Caco-2 (cell line): Measurements from ENCODE around the gene ITPR3. TPM values are rescaled to one million over a fixed set of nuclear protein-coding genes. Genes with fewer than 3 reads are reported as not detected.
A peak's percentile ranks its signal among the peaks of the same experiment; 100 is the strongest.

Experiments
- BruUV-seq: library from RNA; stranded (reverse); fragments of 400-500 nt; replicated peaks from 2 replicates; lab custom pipeline; 2021; lab: Mats Ljungman, UMichigan
- CTCF ChIA-PET: fragments of 300-600 bp; sonication (Branson Sonifier 250); formaldehyde crosslinking; loops from one replicate; lab custom pipeline; 2022; ENCODE audit warnings: antibody characterized with exemption; lab: Charles Lee
- POLR2A ChIA-PET: fragments of 300-600 bp; sonication (Branson Sonifier 250); formaldehyde crosslinking; loops from one replicate; lab custom pipeline; 2022; ENCODE audit warnings: antibody characterized with exemption; lab: Charles Lee
- DNase-seq, 2 experiments: peaks; one replicate each; pipeline versions ENCODE4 v3.0.0 to v3.0.0-alpha.2; 2020 to 2022
- H3K27me3 ChIP-seq: replicated peaks from 2 replicates; pipeline ENCODE4 v1.6.0; 2011; ENCODE audit warnings: low read length; ENCODE audit not compliant: control insufficient read depth, insufficient read depth
- H3K36me3 ChIP-seq: 2 replicates; pipeline ENCODE4 v1.5.1; 2011; ENCODE audit warnings: low read length; ENCODE audit not compliant: control insufficient read depth, insufficient read depth
- H3K4me1 ChIP-seq: fragments of 250-450 bp; sonication (Bioruptor Pico); 2 replicates; pipeline ENCODE4 v1.5.1; 2020; ENCODE audit warnings: mild to moderate bottlenecking
- H3K4me3 ChIP-seq: 2 replicates; pipeline ENCODE4 v1.5.1; 2011; ENCODE audit warnings: low read depth, mild to moderate bottlenecking, control low read depth, low read length
- H3K9me3 ChIP-seq: fragments of 250-450 bp; sonication (Bioruptor Pico); 2 replicates; pipeline ENCODE4 v1.5.1; 2020; ENCODE audit warnings: mild to moderate bottlenecking, moderate library complexity
- H3K27ac Mint-ChIP-seq: one replicate; pipeline ENCODE4 v1.8.0; 2022; ENCODE audit warnings: mixed read lengths; ENCODE audit not compliant: unreplicated experiment
- H3K27me3 Mint-ChIP-seq: one replicate; pipeline ENCODE4 v1.8.0; 2022; ENCODE audit warnings: mixed read lengths; ENCODE audit not compliant: insufficient read depth, unreplicated experiment
- H3K36me3 Mint-ChIP-seq: one replicate; pipeline ENCODE4 v1.8.0; 2022; ENCODE audit warnings: mild to moderate bottlenecking, mixed read lengths; ENCODE audit not compliant: insufficient read depth, unreplicated experiment
- H3K4me1 Mint-ChIP-seq: one replicate; pipeline ENCODE4 v1.8.0; 2022; ENCODE audit warnings: low read depth, mixed read lengths; ENCODE audit not compliant: unreplicated experiment
- H3K4me3 Mint-ChIP-seq: one replicate; pipeline ENCODE4 v1.8.0; 2022; ENCODE audit warnings: mild to moderate bottlenecking, moderate library complexity, mixed read lengths; ENCODE audit not compliant: unreplicated experiment
- H3K9me3 Mint-ChIP-seq: one replicate; pipeline ENCODE4 v1.8.0; 2022; ENCODE audit warnings: mixed read lengths; ENCODE audit not compliant: unreplicated experiment
- intact Hi-C: fragments of 100-400 bp; cut with micrococcal nuclease; formaldehyde crosslinking; loops from one replicate; pipeline ENCODE4 v1.10.0; 2022; ENCODE audit not compliant: unreplicated experiment
- total RNA-seq: library from RNA; stranded (reverse); gene quantifications from 2 replicates; pipeline ENCODE4 v1.2.3, GENCODE V29; 2022
- TF ChIP-seq, protein P1 (sequence below), 2 experiments: fragments of 200-600 bp in 1 of 2; IDR thresholded peaks; 1 replicate in 1 of 2; 2 replicates in 1 of 2; pipeline versions ENCODE4 v1.5.1 to v1.8.0; 2011 to 2022; ENCODE audit warnings: antibody characterized with exemption in 1 of 2, control low read depth in 1 of 2, inconsistent platforms in 1 of 2, low read depth in 1 of 2, low read length in 1 of 2, mild to moderate bottlenecking in 1 of 2, moderate library complexity in 1 of 2; ENCODE audit not compliant: insufficient read depth in 1 of 2, severe bottlenecking in 1 of 2, unreplicated experiment in 1 of 2

ITPR3 gene
- total RNA-seq, 1 experiment from 2014 or later, result 42.1 TPM

DNA sequence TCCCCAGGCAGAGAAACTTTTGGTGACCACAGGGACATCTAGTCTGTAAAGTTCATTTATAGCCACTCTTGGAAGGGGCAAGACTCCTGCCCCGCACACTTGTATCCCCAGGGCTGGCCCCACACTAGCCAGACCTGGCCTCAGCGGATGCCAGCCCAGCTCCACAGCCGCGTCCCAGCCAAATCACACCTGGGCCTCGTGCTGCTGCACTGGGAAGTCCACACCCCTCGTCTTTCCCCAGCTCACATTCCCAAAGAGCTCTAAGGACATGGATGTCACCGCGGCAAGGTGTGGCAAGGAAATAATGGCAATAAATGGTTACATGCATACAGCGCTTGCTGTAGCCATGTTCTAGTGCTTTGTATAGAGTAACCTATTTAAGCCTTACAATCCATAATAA is 117.0 kb downstream of the ITPR3 start:
- ChIA-PET CTCF (interaction anchor here (1.4 to 2.7 kb wide), 2 partner anchors 24 to 27 kb away, joined by 4 to 9 read pairs; partner anchors contain the start of gene UQCC2), POLR2A (no interaction called here)
- H3K4me1 Mint-ChIP-seq, result no peaks in the 10 kb centered on the region

DNA sequence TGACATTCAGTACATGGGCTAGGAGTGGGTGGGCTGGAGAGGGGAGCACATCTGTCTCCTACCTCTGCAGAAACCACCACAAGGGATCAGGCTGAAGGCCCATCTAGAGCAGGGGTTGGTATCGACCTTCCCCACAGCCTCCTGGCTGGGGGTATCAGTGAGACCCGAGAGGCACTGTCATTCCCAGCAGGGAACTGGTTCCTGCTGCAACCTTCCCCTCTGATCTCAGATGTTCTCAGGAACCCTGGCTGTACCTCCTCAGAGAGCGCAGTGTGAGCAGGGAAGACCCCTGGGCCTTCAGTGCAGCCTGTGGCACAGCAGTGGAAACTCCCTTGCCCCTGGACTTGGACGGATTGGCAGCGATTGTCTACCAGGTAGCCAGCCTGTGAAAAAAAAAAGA is 117.8 kb downstream of the ITPR3 start:
- BruUV-seq, result no TSS peak
- H3K4me1 ChIP-seq, result peaks cover 4% of the 10 kb centered on the region
- H3K27me3 ChIP-seq, result no peaks in the 10 kb centered on the region
- TF ChIP-seq, protein P1, sequence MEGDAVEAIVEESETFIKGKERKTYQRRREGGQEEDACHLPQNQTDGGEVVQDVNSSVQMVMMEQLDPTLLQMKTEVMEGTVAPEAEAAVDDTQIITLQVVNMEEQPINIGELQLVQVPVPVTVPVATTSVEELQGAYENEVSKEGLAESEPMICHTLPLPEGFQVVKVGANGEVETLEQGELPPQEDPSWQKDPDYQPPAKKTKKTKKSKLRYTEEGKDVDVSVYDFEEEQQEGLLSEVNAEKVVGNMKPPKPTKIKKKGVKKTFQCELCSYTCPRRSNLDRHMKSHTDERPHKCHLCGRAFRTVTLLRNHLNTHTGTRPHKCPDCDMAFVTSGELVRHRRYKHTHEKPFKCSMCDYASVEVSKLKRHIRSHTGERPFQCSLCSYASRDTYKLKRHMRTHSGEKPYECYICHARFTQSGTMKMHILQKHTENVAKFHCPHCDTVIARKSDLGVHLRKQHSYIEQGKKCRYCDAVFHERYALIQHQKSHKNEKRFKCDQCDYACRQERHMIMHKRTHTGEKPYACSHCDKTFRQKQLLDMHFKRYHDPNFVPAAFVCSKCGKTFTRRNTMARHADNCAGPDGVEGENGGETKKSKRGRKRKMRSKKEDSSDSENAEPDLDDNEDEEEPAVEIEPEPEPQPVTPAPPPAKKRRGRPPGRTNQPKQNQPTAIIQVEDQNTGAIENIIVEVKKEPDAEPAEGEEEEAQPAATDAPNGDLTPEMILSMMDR (IDR thresholded peaks at IDR 0.05; ENCODE audit: insufficient read depth in 1 of 2, low read depth in 1 of 2, low read length in 1 of 2, severe bottlenecking in 1 of 2, unreplicated experiment in 1 of 2), result no peak
- no peaks in the 10 kb centered on the region for H3K4me1 Mint-ChIP-seq
- no peaks in the 10 kb centered on the region for H3K27me3 Mint-ChIP-seq
- no peaks in the 10 kb centered on the region for H3K36me3 Mint-ChIP-seq
- no peak for DNase-seq
- ChIA-PET POLR2A (no interaction called here), CTCF (interaction anchor here (0.6 to 2.7 kb wide), 3 partner anchors 18 to 27 kb away, joined by 4 to 9 read pairs (median 4); partner anchors contain the start of gene UQCC2)
- no peak overlapping the region for H3K4me3 Mint-ChIP-seq
- no peak overlapping the region for H3K4me3 ChIP-seq
- H3K9me3 ChIP-seq, result no peaks in the 10 kb centered on the region
- no peaks in the 10 kb centered on the region for H3K9me3 Mint-ChIP-seq
- intact Hi-C loops, result no loop called here
- no peaks in the 10 kb centered on the region for H3K36me3 ChIP-seq
- H3K27ac Mint-ChIP-seq, result no peak overlapping the region

More for the DNA sequence above, 117.0 kb downstream of the ITPR3 start:
- no peak overlapping the region for H3K4me3 ChIP-seq
- BruUV-seq, result no TSS peak
- no peaks in the 10 kb centered on the region for H3K36me3 Mint-ChIP-seq
- H3K27me3 ChIP-seq, result no peaks in the 10 kb centered on the region
- intact Hi-C loops, result no loop called here
- no peak for DNase-seq
- H3K9me3 Mint-ChIP-seq, result no peaks in the 10 kb centered on the region
- H3K27me3 Mint-ChIP-seq, result no peaks in the 10 kb centered on the region
- no peaks in the 10 kb centered on the region for H3K36me3 ChIP-seq
- no peak overlapping the region for H3K4me3 Mint-ChIP-seq
- 0 out of 2 replicates have a peak, but pooled peaks cover 2% of the 10 kb centered on the region for H3K4me1 ChIP-seq
- no peaks in the 10 kb centered on the region for H3K9me3 ChIP-seq
- no peak overlapping the region for H3K27ac Mint-ChIP-seq
- TF ChIP-seq, protein P1 (IDR thresholded peaks at IDR 0.05; ENCODE audit: insufficient read depth in 1 of 2, low read depth in 1 of 2, low read length in 1 of 2, severe bottlenecking in 1 of 2, unreplicated experiment in 1 of 2), result no peak

DNA sequence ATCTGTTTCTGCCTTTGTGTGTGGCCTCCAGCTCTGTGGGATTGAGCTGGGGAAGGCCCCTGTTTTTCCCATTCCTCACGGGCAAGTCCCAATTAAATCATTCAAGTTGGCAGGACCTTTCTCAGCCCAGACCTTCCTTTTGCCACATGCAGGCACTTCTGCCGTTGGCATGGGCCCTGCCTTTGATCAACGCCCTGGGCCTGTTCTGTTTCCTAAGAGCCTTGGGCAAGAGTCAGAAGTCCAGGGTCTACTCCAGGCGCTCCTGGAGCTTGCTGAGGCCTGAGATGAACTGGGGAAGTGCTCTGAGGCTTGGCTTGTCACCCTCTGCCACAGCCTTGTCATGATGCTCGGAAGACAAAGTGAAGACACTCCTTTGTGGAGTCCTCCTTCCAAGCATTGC is 118.4 kb downstream of the ITPR3 start:
- H3K36me3 ChIP-seq, result no peaks in the 10 kb centered on the region
- Mint-ChIP-seq H3K4me1 (no peaks in the 10 kb centered on the region), H3K9me3 (no peaks in the 10 kb centered on the region), H3K36me3 (no peaks in the 10 kb centered on the region), H3K4me3 (no peak overlapping the region), H3K27me3 (no peaks in the 10 kb centered on the region), H3K27ac (peak overlapping the region; percentile 42)
- no peaks in the 10 kb centered on the region for H3K9me3 ChIP-seq
- intact Hi-C loops, result no loop called here
- no peaks in the 10 kb centered on the region for H3K27me3 ChIP-seq
- TF ChIP-seq, protein P1 (IDR thresholded peaks at IDR 0.05; ENCODE audit: insufficient read depth in 1 of 2, low read depth in 1 of 2, low read length in 1 of 2, severe bottlenecking in 1 of 2, unreplicated experiment in 1 of 2), result no peak
- no TSS peak for BruUV-seq
- no peak overlapping the region for H3K4me3 ChIP-seq
- peaks cover 8% of the 10 kb centered on the region for H3K4me1 ChIP-seq
- ChIA-PET CTCF (interaction anchor here (2.7 kb wide), 1 partner anchor 28 kb away, joined by 9 read pairs; the partner anchor contains the start of gene UQCC2), POLR2A (interaction anchor here (0.6 to 0.8 kb wide), 2 partner anchors 15 to 28 kb away, joined by 3 to 4 read pairs; partner anchors contain the start of gene UQCC2)
- no peak for DNase-seq
